Stimulated activated CD8-positive, alpha-beta memory T cell treated with anti-CD3 and anti-CD28 coated beads, Interleukin-15, amount 100 ng/mL, for 4 hours (primary cell): Measurements from ENCODE around the gene DSCAML1.
"Not testable (repeated sequence)": the region's sequence is repeated elsewhere in the genome, so short reads cannot be mapped to it uniquely, and the experiment has no call there.

ENCODE experiments used
- DNase-seq, 2 donors: peaks; one replicate each; pipeline ENCODE4 v3.0.0-alpha.2; 2020; ENCODE audit warnings: low read depth in 2 of 2

The DSCAML1 gene

DNA sequence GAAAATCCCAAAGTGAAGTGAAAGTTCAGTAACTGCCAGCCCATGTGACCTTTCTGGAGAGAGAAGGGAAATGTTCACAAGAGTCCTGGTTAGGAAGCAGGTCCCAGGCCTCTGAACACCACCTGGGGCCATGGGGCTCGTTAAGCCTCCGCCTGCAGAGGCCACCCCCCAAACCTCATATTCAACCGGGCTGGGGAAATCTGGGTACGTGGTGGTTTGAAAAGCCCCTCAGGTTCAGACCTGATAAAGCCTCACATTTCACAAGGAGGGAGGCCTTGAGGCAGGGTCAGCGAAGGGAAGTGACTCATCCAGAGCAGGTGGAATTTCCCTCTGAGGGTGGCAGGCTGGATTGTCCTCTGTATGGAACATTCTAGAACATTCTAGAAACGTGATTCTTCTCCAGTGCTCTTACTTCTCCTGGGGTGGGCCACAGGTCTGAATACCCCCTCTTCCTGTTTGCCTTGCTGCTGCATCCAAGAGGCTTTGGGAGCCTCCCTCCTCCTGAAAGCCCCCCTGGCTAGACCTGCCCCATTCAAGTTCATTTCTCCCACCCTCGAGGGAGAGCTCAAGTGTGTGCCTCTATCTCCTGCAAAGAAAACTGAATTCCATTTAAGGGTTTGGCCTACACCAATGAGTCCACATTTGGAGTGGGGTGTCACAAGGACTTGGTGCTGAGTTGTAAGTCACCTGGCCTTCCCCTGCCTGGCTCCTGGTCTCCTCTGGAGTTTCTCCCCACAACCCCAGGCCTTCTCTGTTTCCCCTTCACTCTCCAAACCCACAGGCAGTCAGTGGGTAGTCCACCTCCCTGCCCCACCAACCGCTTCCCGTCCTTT lies 21.2 kb upstream of the DSCAML1 start:
- DNase-seq, result peak in 1 of 2 donors; percentile 50

- peak; percentile 68 to 82 for DNase-seq
Observed at GRCh38 chr11:117817368-117818040, 20.5 kb upstream of the DSCAML1 start.

DNA sequence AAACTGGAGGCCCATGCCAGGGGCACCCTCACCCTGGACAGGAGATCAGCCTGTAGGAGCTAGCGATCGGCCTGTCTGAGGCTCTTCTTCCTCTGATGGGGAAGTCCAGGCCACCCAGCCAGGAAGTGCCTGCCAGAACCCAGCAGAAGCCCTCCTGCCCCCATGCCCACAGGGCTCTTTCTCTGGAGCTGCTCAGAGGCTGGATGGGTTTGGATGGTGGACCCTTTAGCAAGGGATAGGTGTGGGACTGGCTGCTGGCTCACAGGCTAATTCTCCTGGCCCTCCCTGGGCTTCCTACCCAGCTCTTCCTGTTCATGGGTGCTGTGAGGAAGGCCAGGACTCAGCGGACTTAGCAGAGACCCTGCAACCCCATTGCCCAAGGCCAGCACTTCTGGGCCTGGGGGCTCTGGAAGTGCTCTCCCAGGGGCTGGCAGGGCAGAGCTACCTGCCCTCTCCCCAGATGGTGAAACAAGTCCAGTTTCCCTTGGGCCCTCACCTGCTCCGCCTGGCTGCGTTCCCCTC lies 19.9 kb upstream of the DSCAML1 start:
- DNase-seq, result no peak

DNA sequence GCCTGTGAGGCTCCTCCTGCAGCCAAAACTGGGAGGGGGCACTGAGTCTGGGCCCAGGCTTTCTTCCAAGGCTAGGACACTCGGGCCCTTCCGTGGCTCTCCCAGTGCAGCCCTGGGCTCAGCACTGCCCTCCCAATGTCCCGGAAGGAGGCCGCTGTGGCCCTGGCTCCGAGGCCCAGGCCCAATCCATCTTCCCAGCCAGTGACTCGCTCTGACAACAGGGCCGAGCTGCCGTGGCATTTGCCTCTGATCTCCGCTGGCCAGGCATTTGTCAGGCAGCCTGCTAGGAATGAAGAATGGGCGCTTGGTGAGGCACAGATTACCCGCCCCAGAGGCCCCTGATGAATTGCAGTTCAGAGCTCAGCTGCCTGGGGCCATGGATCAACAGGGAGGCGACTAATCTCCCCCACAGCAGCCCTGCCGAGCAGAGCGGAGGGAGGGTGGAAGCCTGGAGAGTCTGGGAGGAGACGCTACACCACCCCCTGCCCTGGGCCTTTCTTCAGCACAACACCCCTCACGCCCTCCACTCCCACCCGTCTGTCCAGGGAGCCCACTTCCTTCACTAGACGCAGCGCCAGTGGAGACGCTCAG lies 19.2 kb upstream of the DSCAML1 start:
- DNase-seq, result no peak

GRCh38 chr11:117815262-117815803 lies 18.3 kb upstream of the DSCAML1 start:
- DNase-seq, result peak; percentile 57 to 58

DNA sequence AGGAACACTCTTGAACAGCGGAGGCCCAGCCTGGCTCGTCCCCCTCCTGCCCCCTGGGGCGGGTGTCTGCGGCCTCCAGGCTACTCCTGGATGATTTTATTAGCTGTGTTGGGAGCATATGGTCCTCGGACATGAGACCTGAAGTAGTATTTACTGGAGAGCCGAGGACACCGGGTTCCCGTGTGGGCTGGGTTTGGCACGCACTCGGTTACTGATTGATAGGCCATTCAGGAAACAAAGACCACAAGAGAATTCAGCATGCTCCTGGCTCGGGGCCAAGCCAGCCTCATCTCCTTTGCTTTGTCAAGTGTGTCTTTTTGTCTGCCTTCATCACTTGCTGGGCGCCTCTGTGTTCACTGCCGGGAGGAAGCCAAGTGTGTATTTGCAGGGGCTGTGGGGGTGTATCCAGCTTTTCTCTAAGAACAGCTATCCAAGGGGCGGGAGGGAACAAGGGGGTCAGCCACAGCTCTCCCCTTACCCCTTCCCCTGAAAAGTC lies 17.8 kb upstream of the DSCAML1 start:
- DNase-seq, result peak; percentile 56 to 65

GRCh38 chr11:117814204-117814765 lies 17.3 kb upstream of the DSCAML1 start:
- DNase-seq, result no peak

DNA sequence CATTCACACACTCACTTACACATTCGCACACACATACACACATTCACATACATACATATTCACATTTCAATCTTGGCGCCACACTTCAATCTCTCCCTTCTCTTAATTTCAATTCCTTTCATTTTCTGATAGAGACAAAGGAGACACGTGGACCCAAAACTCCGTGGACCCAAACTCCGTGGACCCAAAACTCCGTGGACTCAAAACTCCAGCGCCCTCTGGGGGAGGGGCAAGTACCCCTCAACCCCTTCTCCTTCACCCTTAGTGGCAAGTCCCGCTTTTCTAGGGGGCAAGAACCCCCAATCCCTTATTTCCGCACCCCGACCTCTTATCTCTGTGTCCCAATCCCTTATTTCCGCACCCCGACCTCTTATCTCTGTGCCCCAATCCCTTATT lies 13.0 kb upstream of the DSCAML1 start:
- DNase-seq, result not testable (repeated sequence)

DNA sequence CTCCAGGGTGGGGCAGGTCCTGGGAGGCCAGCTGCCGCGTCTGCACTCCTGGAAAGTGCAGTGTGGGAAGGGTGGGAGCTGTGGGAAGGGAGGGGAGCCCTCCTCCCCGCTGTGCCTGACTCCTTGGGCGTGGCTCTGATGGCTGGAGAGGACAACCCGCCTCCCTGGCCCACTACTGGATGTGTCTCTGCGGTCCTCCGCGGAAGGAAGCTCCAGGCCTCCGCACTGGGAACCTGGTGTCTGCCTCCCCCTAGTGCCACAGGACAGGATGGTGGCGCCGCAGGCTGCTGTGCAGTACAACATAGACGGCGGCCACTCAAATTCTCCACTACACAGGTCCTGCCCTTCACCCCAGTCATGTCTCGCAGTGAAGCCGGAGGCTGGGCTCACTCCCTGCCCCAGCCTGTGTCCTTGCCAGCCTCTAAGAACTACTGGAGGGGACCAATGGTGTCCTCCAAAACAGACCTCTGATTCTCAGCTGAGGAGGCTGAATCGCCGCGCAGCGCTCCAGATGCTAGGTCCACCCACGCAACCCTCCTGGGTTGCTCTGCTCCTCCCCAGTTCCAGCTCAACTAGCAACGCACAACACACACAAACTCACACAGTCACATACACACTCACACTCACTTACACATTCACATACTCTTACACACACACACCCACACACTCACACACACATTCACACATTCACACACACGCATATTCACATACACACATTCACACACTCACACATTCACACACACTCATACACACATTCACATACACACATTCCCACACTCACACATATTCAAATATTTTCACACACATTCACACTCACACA lies 12.4 kb upstream of the DSCAML1 start:
- DNase-seq, result no peak

- DNase-seq, result no peak
Observed at GRCh38 chr11:117808784-117809183, 11.8 kb upstream of the DSCAML1 start.

DNA sequence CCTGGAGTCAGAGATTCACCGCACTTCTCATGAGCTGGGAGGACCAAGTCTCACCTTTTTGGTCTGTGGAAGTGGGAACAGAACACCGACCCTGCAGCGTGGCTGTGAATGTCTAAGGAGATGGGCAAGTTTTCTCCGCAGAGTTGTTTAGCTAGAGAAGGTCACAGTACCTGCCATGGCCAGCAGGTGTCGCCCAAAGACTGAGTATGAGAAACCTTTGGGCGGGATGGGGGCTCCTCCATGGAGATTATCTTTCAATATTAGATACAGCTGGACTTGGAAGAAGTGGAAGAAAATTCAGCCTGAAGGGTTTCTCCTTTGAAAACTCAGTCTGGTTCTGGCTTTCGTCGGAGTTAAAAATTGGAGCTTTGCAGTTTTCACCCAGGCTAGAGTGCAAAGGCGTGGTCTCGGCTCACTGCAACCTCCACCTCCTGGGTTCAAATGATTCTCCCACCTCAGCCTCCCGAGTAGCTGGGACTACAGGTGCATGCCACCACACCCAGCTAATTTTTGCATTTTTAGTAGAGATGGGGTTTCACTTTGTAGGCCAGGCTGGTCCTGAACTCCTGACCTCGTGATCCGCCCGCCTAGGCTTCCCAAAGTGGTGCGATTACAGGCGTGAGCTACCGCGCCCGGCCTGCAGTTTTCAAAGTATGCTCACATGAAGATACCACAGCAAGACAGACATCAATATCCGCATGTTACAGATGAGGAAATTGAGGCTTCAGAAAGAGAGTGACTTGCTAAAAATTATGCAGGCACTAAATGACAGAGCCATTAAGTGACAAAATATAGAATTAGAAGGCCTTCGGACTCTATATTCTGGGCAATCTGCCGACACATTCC lies 10.7 kb upstream of the DSCAML1 start:
- peak in 1 of 2 donors; percentile 49 for DNase-seq

GRCh38 chr11:117806846-117807245 lies 9.8 kb upstream of the DSCAML1 start:
- no peak for DNase-seq

GRCh38 chr11:117805045-117805444 lies 8.0 kb upstream of the DSCAML1 start:
- DNase-seq, result no peak

- DNase-seq, result no peak
Observed at GRCh38 chr11:117803896-117804295, 6.9 kb upstream of the DSCAML1 start.

- no peak for DNase-seq
Observed at GRCh38 chr11:117799634-117800033, 2.6 kb upstream of the DSCAML1 start.

DNA sequence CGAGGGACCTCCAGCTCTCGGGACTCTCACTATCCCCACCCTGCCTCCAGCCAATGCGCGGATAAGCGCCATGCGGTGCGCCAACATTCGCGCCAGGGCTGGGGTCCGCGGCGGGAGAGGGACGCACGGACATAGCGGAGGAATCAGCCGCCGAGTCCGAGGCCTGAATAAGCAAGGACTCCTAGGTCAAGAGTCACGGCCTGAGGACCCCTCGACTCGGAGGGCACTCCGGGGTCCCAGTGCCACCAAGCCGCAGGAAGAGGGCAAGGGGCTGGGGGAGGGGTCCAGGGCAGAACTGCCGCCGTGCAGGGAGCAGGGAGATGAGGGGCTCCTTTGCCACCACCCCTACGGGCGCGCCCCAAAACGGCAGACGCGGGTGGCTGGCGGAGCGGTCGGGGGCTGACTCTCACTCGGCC lies 552 bp downstream of the DSCAML1 start:
- no peak for DNase-seq

DNA sequence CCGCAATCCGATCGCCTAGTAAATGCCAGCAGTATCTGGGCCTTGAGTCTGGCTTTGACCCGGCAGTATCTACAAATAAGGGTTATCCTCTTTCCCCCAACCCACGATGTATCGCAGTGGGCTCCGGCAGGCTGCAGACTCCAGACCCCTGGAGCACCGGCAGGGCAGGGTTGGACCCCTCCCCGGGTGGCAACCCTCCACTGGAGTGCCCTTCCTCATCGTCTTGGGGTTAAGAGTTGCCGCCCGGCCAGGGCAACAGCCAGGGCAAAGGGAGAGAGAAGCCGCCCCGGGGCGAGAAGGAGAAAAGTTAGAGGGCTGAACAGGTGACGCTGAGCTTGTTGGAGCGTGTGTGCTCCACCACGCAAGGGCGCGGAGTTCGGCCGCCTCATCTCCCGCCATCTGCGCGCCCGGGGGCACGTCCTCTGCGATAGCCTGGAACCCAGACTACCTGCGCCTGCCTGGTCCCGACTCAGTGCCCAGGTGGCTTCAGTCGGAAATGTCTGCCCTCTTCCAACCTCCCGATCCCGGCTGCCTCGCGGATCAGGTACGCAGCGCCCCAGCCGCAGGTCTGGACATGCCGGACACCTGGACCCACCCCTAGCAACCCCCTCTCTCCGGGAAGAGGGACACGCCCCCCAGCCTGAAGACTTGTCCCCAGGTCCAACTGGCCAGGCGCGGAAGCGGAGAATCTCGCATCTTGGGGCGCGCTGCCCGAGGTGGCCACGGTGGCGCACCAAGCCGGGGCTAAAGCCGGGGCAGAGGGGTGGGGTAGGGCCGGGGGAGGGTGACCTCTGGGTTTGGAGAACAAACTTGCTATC lies 1.2 kb downstream of the DSCAML1 start:
- no peak for DNase-seq

GRCh38 chr11:117794772-117795629 lies 2.0 kb downstream of the DSCAML1 start:
- no peak for DNase-seq
